Lower leg skin (tissue), 3 donors: ENCODE results near the gene CEP131.

ENCODE experiments used
- POLR2A ChIP-seq, 2 donors: fragments of 450-650 bp; IDR thresholded peaks; one replicate each; pipeline ENCODE4 v1.6.1; 2016 to 2017; ENCODE audit warnings: antibody characterized with exemption in 2 of 2, mild to moderate bottlenecking in 1 of 2, moderate library complexity in 1 of 2
- TF ChIP-seq, protein P1 (sequence below), 3 donors: fragments of 450-650 bp; IDR thresholded peaks; one replicate each; pipeline ENCODE4 v1.5.1; 2016; ENCODE audit warnings: antibody characterized with exemption in 3 of 3, mild to moderate bottlenecking in 3 of 3, moderate library complexity in 2 of 3

GRCh38 chr17:81162491-81162890 lies 60.3 kb downstream of the CEP131 start:
- TF ChIP-seq, protein P1, sequence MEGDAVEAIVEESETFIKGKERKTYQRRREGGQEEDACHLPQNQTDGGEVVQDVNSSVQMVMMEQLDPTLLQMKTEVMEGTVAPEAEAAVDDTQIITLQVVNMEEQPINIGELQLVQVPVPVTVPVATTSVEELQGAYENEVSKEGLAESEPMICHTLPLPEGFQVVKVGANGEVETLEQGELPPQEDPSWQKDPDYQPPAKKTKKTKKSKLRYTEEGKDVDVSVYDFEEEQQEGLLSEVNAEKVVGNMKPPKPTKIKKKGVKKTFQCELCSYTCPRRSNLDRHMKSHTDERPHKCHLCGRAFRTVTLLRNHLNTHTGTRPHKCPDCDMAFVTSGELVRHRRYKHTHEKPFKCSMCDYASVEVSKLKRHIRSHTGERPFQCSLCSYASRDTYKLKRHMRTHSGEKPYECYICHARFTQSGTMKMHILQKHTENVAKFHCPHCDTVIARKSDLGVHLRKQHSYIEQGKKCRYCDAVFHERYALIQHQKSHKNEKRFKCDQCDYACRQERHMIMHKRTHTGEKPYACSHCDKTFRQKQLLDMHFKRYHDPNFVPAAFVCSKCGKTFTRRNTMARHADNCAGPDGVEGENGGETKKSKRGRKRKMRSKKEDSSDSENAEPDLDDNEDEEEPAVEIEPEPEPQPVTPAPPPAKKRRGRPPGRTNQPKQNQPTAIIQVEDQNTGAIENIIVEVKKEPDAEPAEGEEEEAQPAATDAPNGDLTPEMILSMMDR (IDR thresholded peaks at IDR 0.05): no peak
- TF ChIP-seq POLR2A (IDR thresholded peaks at IDR 0.05): no peak
